ENCODE results near the gene ATP11A.

GRCh38 chr13:112687836-112688559 lies 1.8 kb upstream of the ATP11A start:
- no peak for TF ChIP-seq EZH2 (IDR thresholded peaks at IDR 0.05; ENCODE audit: borderline replicate concordance, low read depth, low read length, poor library complexity, severe bottlenecking)
- TF ChIP-seq CTCF (conservative IDR thresholded peaks at IDR 0.05; ENCODE audit: low read depth, low read length), result no peak
